Effector CD4-positive, alpha-beta T cell (primary cell): ENCODE data around the gene MED9.
"Not testable (repeated sequence)": the region's sequence is repeated elsewhere in the genome, so short reads cannot be mapped to it uniquely, and the experiment has no call there.

Experiments used
- DNase-seq: peaks from one replicate; pipeline ENCODE4 v3.0.0-alpha.2; 2020
- total RNA-seq: gene quantifications from one replicate; lab custom pipeline; 2026; lab: John Stamatoyannopoulos, UW

The MED9 gene
- total RNA-seq: 14.8 reads per million, percentile 40 among the genes with 10 or more reads in this experiment

GRCh38 chr17:17476865-17477467, at the start of gene MED9:
MED9 (plus strand) TSS chr17:17477000; CDS start chr17:17477042, 42 bp downstream.
- DNase-seq: peak; percentile 93

- no peak for DNase-seq
These were observed 47.6 kb upstream of the MED9 start for GRCh38 chr17:17429222-17429621.

GRCh38 chr17:17430924-17431323, 45.9 kb upstream of the MED9 start:
- not testable (repeated sequence) for DNase-seq

GRCh38 chr17:17431605-17432004, 45.2 kb upstream of the MED9 start:
- DNase-seq: no peak

GRCh38 chr17:17433000-17433703, 43.6 kb upstream of the MED9 start:
- DNase-seq: no peak

GRCh38 chr17:17434477-17434876, 42.3 kb upstream of the MED9 start:
- no peak for DNase-seq

- DNase-seq: no peak
These were observed 41.5 kb upstream of the MED9 start for GRCh38 chr17:17435323-17435722.

GRCh38 chr17:17437461-17437860, 39.3 kb upstream of the MED9 start:
- DNase-seq: no peak

- DNase-seq: no peak
These were observed 38.9 kb upstream of the MED9 start for GRCh38 chr17:17437893-17438292.

GRCh38 chr17:17440010-17440843, 36.6 kb upstream of the MED9 start:
- peak; percentile 64 for DNase-seq

GRCh38 chr17:17440938-17441675, 35.7 kb upstream of the MED9 start:
- DNase-seq: no peak

GRCh38 chr17:17443173-17443572, 33.6 kb upstream of the MED9 start:
- DNase-seq: no peak

- no peak for DNase-seq
These were observed 31.4 kb upstream of the MED9 start for GRCh38 chr17:17445296-17445924.

- DNase-seq: no peak
These were observed 30.7 kb upstream of the MED9 start for GRCh38 chr17:17445925-17446665.

- DNase-seq: no peak
These were observed 30.1 kb upstream of the MED9 start for GRCh38 chr17:17446666-17447155.

GRCh38 chr17:17447264-17447663, 29.5 kb upstream of the MED9 start:
- DNase-seq: no peak

- DNase-seq: no peak
These were observed 28.7 kb upstream of the MED9 start for GRCh38 chr17:17448076-17448475.

- DNase-seq: no peak
These were observed 28.1 kb upstream of the MED9 start for GRCh38 chr17:17448723-17449122.

GRCh38 chr17:17453088-17453487, 23.7 kb upstream of the MED9 start:
- DNase-seq: no peak

- no peak for DNase-seq
These were observed 22.5 kb upstream of the MED9 start for GRCh38 chr17:17454276-17454675.

- DNase-seq: not testable (repeated sequence)
These were observed 22.1 kb upstream of the MED9 start for GRCh38 chr17:17454700-17455099.
